ENCODE results near the gene TMEM138. TPM values are rescaled to one million over a fixed set of nuclear protein-coding genes. Genes with fewer than 3 reads are reported as not detected.
A peak's percentile ranks its signal among the peaks of the same experiment; 100 is the strongest.

TMEM138 gene
- polyA plus RNA-seq, 1 donor = 45.6 TPM

GRCh38 chr11:61361237-61361740 is 885 bp upstream of the TMEM138 start:
- no peak for DNase-seq
- H3K4me3 ChIP-seq (ENCODE audit: low read length) = peak overlapping the region; percentile 70
- no peaks in the 10 kb centered on the region for H3K9me3 ChIP-seq (ENCODE audit: control insufficient read depth, low read depth, low read length)
- no CpG with 5 or more reads among the region's 22 CpGs for WGBS (ENCODE audit: insufficient coverage, low lambda C conversion rate)
- H3K27ac ChIP-seq (ENCODE audit: low read length) = peak overlapping the region; percentile 86
- H3K36me3 ChIP-seq (ENCODE audit: control insufficient read depth, insufficient read depth, low read length) = peaks cover 22% of the 10 kb centered on the region
- peaks cover 31% of the 10 kb centered on the region for H3K4me1 ChIP-seq (ENCODE audit: control insufficient read depth, insufficient read depth, low read length)
- no peaks in the 10 kb centered on the region for H3K27me3 ChIP-seq (ENCODE audit: control insufficient read depth, insufficient read depth, low read length)

- no CpG with 5 or more reads among the region's 12 CpGs for WGBS (ENCODE audit: insufficient coverage, low lambda C conversion rate)
- H3K36me3 ChIP-seq (ENCODE audit: control insufficient read depth, insufficient read depth, low read length) = peaks cover 31% of the 10 kb centered on the region
- DNase-seq = no peak
- H3K4me3 ChIP-seq (ENCODE audit: low read length) = peak overlapping the region; percentile 70
- peaks cover 26% of the 10 kb centered on the region for H3K4me1 ChIP-seq (ENCODE audit: control insufficient read depth, insufficient read depth, low read length)
- no peaks in the 10 kb centered on the region for H3K9me3 ChIP-seq (ENCODE audit: control insufficient read depth, low read depth, low read length)
- H3K27ac ChIP-seq (ENCODE audit: low read length) = peak overlapping the region; percentile 86
- no peaks in the 10 kb centered on the region for H3K27me3 ChIP-seq (ENCODE audit: control insufficient read depth, insufficient read depth, low read length)
Measured at GRCh38 chr11:61362542-61362875, 335 bp downstream of the TMEM138 start.

GRCh38 chr11:61364012-61364675 is 2.0 kb downstream of the TMEM138 start:
- Histone ChIP-seq H3K27me3 (ENCODE audit: control insufficient read depth, insufficient read depth, low read length) (no peaks in the 10 kb centered on the region), H3K36me3 (ENCODE audit: control insufficient read depth, insufficient read depth, low read length) (peaks cover 44% of the 10 kb centered on the region), H3K27ac (ENCODE audit: low read length) (no peak overlapping the region), H3K4me1 (ENCODE audit: control insufficient read depth, insufficient read depth, low read length) (peaks cover 16% of the 10 kb centered on the region), H3K9me3 (ENCODE audit: control insufficient read depth, low read depth, low read length) (no peaks in the 10 kb centered on the region), H3K4me3 (ENCODE audit: low read length) (no peak overlapping the region)
- DNase-seq = no peak
- no CpG with 5 or more reads among the region's 5 CpGs for WGBS (ENCODE audit: insufficient coverage, low lambda C conversion rate)

GRCh38 chr11:61367406-61367805 is 5.2 kb downstream of the TMEM138 start:
- H3K27ac ChIP-seq (ENCODE audit: low read length) = no peak overlapping the region
- peaks cover 62% of the 10 kb centered on the region for H3K36me3 ChIP-seq (ENCODE audit: control insufficient read depth, insufficient read depth, low read length)

GRCh38 chr11:61368646-61369045 is 6.5 kb downstream of the TMEM138 start:
- WGBS (ENCODE audit: insufficient coverage, low lambda C conversion rate) = 95% methylated on average over 3 of the region's 7 CpGs
- Histone ChIP-seq H3K4me3 (ENCODE audit: low read length) (no peak overlapping the region), H3K27ac (ENCODE audit: low read length) (no peak overlapping the region), H3K36me3 (ENCODE audit: control insufficient read depth, insufficient read depth, low read length) (peaks cover 62% of the 10 kb centered on the region), H3K9me3 (ENCODE audit: control insufficient read depth, low read depth, low read length) (no peaks in the 10 kb centered on the region), H3K27me3 (ENCODE audit: control insufficient read depth, insufficient read depth, low read length) (no peaks in the 10 kb centered on the region), H3K4me1 (ENCODE audit: control insufficient read depth, insufficient read depth, low read length) (no peaks in the 10 kb centered on the region)
- DNase-seq = no peak

More at GRCh38 chr11:61367406-61367805, 5.2 kb downstream of the TMEM138 start:
- Histone ChIP-seq H3K9me3 (ENCODE audit: control insufficient read depth, low read depth, low read length) (no peaks in the 10 kb centered on the region), H3K4me1 (ENCODE audit: control insufficient read depth, insufficient read depth, low read length) (no peaks in the 10 kb centered on the region), H3K27me3 (ENCODE audit: control insufficient read depth, insufficient read depth, low read length) (no peaks in the 10 kb centered on the region), H3K4me3 (ENCODE audit: low read length) (no peak overlapping the region)
- WGBS (ENCODE audit: insufficient coverage, low lambda C conversion rate) = no CpG with 5 or more reads among the region's 6 CpGs
- DNase-seq = no peak

- H3K4me3 ChIP-seq (ENCODE audit: low read length) = no peak overlapping the region
- no peak overlapping the region for H3K27ac ChIP-seq (ENCODE audit: low read length)
- H3K9me3 ChIP-seq (ENCODE audit: control insufficient read depth, low read depth, low read length) = no peaks in the 10 kb centered on the region
- H3K4me1 ChIP-seq (ENCODE audit: control insufficient read depth, insufficient read depth, low read length) = no peaks in the 10 kb centered on the region
- H3K36me3 ChIP-seq (ENCODE audit: control insufficient read depth, insufficient read depth, low read length) = peaks cover 52% of the 10 kb centered on the region
- no peaks in the 10 kb centered on the region for H3K27me3 ChIP-seq (ENCODE audit: control insufficient read depth, insufficient read depth, low read length)
- WGBS (ENCODE audit: insufficient coverage, low lambda C conversion rate) = no CpG with 5 or more reads among the region's 9 CpGs
- no peak for DNase-seq
Measured at GRCh38 chr11:61369372-61370348, 7.5 kb downstream of the TMEM138 start.

- H3K27ac ChIP-seq (ENCODE audit: low read length) = no peak overlapping the region
- H3K9me3 ChIP-seq (ENCODE audit: control insufficient read depth, low read depth, low read length) = no peaks in the 10 kb centered on the region
- WGBS (ENCODE audit: insufficient coverage, low lambda C conversion rate) = 93% methylated on average over 3 of the region's 8 CpGs
- H3K4me3 ChIP-seq (ENCODE audit: low read length) = no peak overlapping the region
- H3K4me1 ChIP-seq (ENCODE audit: control insufficient read depth, insufficient read depth, low read length) = no peaks in the 10 kb centered on the region
- H3K27me3 ChIP-seq (ENCODE audit: control insufficient read depth, insufficient read depth, low read length) = no peaks in the 10 kb centered on the region
- no peak for DNase-seq
- peaks cover 50% of the 10 kb centered on the region for H3K36me3 ChIP-seq (ENCODE audit: control insufficient read depth, insufficient read depth, low read length)
Measured at GRCh38 chr11:61370349-61371005, 8.3 kb downstream of the TMEM138 start.

- no CpG with 5 or more reads among the region's 8 CpGs for WGBS (ENCODE audit: insufficient coverage, low lambda C conversion rate)
- H3K36me3 ChIP-seq (ENCODE audit: control insufficient read depth, insufficient read depth, low read length) = peaks cover 27% of the 10 kb centered on the region
- no peak overlapping the region for H3K27ac ChIP-seq (ENCODE audit: low read length)
- no peak for DNase-seq
- no peaks in the 10 kb centered on the region for H3K27me3 ChIP-seq (ENCODE audit: control insufficient read depth, insufficient read depth, low read length)
- no peaks in the 10 kb centered on the region for H3K9me3 ChIP-seq (ENCODE audit: control insufficient read depth, low read depth, low read length)
- no peaks in the 10 kb centered on the region for H3K4me1 ChIP-seq (ENCODE audit: control insufficient read depth, insufficient read depth, low read length)
- H3K4me3 ChIP-seq (ENCODE audit: low read length) = no peak overlapping the region
Measured at GRCh38 chr11:61372659-61373420, 10.7 kb downstream of the TMEM138 start.

- no peak overlapping the region for H3K4me3 ChIP-seq (ENCODE audit: low read length)
- peaks cover 3% of the 10 kb centered on the region for H3K36me3 ChIP-seq (ENCODE audit: control insufficient read depth, insufficient read depth, low read length)
- WGBS (ENCODE audit: insufficient coverage, low lambda C conversion rate) = 100% methylated on average over 1 of the region's 6 CpGs
- DNase-seq = no peak
- no peaks in the 10 kb centered on the region for H3K4me1 ChIP-seq (ENCODE audit: control insufficient read depth, insufficient read depth, low read length)
- H3K27ac ChIP-seq (ENCODE audit: low read length) = no peak overlapping the region
- no peaks in the 10 kb centered on the region for H3K9me3 ChIP-seq (ENCODE audit: control insufficient read depth, low read depth, low read length)
- no peaks in the 10 kb centered on the region for H3K27me3 ChIP-seq (ENCODE audit: control insufficient read depth, insufficient read depth, low read length)
Measured at GRCh38 chr11:61375761-61376108, 13.6 kb downstream of the TMEM138 start.

Measured in large intestine (tissue), 3 donors.